ENCODE measurements around the gene CCNC.
"Not testable (repeated sequence)": the region's sequence is repeated elsewhere in the genome, so short reads cannot be mapped to it uniquely, and the experiment has no call there.

Gene CCNC

DNA sequence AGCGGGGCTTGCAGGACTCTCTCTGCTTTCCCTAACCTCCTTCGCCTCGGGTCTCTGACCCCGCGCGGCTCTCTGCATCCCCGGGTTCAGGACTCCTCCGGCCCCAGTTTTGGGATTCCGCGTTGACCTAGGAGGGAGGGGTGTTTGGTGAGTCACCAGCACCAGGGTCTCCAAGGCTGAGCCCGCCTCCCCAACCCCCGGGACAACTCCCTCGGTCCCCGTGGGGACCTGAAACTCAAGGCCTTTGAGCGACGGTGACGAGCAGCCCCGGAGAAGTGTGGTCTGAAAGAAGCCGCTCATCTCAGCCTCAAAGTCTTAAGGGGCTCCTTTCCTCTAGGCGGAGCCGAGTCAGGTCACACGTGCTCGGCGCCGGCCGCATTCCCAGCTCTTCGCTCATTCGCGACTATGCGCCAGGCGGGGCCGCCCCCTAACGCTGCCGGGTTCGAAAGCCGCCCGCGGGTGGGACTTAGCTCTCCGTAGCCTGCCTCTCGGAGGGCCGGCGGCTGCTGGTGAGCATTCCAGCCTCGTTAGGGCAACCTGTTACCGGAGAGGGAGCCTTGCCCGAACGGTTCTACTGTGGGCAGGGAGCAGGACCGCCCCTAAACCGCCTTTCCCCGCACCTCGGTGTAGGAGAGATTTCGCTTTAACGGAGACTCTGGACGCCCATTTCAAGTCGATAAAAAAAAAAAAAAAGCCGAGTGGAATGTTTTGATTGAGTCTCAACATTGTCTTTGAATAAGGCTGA is 35.1 kb upstream of the CCNC start:
- no peak for DNase-seq (ENCODE audit: low read depth in 2 of 3, low spot score in 2 of 3)

DNA sequence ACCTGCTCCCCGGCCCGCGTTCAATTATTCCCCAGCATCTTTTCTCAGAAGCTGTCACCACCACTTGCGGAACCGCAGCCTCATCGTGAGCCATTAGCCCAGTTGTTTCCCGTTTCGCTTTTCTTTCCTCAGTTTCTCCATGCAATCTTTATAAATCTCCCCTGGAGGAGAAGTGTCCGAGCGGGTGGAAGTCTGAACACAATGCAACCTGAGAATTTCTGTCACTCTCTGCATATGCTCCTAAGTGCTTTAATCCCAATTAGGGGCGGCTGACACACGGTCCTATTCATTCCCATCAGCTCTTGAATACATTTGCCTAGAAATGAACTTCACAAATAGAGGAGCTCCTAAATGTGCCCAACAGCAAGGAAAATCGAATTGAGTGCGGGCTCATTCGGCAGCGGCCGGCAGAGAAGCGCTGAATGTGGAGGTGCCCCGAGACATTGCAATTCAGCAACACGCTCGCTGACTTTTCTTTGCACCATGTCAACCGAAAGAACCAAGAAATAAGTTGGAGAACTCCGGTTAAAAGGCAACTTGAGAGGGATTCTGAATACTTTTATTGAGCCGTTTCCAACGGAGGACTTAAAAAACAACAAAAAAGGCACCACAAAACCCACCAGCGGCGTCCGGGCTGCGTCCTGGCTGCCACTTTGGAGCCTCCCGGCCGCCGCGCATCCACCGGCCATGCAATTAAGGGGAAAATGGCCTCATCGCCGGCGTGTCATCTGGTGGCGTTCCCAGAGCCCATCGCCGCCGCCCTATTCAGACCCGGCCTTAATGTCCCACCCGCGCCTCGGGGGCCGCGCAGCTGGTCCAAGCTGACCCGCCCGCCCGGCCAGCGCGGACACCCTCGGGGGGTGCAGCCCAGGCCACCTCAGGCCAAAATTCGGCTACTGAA is 34.3 kb upstream of the CCNC start:
- no peak for DNase-seq (ENCODE audit: low read depth in 2 of 3, low spot score in 2 of 3)

DNA sequence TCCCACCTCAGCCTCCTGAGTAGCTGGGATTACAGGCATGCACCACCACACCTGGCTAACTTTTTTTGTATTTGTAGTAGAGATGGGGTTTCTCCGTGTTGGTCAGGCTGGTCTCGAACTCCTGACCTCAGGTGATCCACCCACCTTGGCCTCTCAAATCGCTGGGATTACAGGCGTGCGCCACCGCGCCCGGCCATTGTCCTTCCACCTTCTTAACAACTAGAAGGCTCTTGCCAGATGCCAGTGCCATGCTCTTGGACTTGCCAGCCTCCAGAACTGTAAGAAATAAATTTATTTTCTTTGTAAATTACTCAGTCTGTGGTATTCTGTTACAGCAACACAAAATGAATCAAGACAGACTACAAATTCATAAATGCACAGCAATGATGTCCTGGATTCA is 26.2 kb upstream of the CCNC start:
- DNase-seq (ENCODE audit: low read depth in 2 of 3, low spot score in 2 of 3) = not testable (repeated sequence)

DNA sequence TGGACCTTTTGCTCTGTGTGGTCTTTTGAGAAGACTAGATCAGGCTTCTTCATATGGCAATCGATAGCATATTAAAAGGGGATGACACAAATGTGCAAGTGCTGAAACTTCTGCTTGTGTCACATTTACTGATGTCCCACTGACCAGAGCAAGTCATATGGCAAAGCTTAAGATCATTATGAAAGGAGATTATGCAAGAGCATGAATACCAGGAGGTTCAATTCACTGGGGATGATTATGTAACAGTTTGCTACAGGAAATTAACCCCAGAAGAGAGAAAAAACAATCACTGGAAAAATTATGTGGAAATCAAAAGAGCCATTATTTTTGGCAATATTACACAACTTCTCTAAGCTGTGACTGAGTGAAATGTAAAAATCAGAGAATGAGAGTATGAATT is 24.4 kb upstream of the CCNC start:
- no peak for DNase-seq (ENCODE audit: low read depth in 2 of 3, low spot score in 2 of 3)

DNA sequence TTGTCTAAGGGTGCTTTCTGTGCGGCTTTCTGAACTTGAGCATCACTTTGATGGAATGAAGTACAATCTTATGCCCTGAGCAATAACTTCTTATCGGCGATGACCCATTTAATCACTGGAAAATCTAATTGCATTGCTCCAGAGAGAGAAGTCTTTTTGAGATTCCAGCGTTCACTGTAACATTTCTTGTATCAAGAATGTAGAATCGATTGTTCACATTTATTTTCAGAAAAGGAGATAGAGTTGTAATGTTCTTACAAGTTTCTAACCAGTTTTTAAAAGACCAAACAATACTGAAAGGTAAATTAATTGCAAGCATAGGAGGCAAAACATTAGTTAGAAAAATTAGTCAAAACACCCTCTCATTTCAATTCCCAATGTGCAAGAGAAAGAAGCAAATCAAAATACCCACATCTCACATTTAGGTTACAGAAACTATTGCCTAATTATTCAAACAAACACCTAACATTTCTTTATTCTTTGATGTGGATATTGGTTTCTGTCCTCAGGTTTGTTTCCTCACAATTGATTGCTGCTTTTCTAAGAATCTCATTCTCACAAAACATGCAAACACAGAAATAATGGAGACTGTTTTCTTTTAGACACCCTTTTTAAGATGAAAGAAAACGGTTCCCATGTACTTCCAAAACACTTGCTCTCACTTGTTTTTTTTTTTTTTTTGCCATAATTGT is 23.4 kb upstream of the CCNC start:
- no peak for DNase-seq (ENCODE audit: low read depth in 2 of 3, low spot score in 2 of 3)

DNA sequence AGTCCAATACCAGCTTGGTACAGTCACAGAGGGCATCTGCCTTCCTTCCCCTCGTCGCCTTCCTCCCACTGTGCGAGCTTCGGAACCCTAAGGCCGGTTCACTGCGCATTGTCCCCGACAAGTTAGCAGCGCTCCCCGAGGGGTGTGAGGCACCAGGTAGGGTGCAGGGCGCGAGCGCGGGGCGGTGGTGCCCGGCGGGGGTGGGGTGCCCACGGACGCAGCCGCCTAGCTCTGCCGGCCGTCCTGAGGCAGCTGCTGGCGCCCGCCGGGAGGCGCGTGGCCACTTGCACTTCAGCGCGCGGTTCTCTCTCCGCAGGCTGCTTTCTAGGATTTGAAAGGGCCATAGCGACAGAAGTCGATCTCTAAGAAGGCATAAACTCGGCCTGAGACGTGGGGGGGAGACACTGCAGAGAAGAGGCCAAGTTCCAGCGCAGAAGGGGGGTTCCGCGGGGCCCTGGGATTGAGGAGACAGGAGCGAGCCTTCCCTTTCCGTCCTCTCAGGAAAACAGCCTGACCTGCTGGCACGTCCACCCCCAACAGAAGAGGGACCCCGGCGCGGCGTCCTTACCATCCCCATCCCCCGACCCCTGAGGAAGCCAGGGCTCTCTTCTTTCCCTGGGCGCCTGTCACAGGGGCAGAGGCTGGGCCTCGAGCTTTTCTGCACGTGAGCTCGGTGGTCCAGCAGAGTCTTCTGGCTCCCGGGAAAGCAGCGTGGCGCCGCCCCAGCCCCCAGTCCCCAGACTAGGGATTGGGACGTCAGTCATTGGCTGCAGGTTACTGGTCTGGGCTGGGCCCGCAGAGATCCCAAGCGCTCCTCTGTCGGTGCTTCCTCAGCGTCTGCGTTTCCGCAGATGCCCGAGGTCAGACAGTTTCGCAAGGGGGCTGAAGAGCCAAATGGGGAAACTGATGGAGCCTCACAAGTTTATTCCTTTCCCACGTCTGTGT is 22.5 kb upstream of the CCNC start:
- DNase-seq (ENCODE audit: low read depth in 2 of 3, low spot score in 2 of 3) = no peak

DNA sequence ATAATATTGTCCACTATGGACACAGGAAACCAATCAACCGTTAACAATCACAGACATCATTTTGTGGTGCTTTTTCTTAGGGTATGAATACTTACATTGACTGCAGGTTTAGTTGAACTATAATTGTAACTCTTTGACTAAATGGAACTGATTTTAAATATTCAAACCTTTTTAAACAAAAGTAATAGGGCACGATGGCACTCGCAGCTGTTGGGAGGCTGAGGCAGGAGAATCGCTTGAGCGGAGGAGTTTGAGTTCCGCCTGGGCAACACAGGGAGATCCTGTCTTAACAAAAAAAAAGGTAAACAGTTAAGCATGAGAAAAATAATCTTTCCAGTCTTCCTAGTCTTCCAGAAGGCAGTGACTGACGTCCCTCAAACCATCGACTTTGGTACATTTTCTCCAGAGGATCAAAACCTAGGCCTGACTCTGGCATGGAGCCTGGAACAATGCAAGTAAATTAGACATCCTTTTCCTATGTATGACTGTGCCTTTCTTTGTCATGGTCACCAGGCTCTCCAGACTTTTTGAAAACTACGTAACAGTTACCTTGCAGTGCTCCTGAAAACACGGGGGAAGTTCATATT is 21.5 kb upstream of the CCNC start:
- no peak for DNase-seq (ENCODE audit: low read depth in 2 of 3, low spot score in 2 of 3)

DNA sequence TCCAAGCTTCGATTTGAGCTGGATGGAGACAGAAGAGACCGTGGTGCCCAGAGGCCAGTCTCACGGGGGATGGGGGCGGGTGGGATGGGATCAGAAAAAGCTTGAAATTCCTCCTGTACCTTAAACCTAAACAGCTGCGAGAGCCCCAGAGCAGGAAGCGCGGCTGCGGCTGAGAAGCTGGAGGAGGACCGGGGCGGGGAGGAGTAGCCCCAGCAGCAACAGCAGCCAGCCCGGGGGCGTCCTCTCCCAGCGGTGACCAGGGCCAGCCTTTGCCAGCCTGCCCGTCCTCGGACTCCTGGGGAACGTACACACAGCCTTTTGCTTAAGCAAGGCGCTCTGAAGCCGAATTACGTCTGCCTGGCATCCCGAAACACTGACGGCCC is 20.8 kb upstream of the CCNC start:
- no peak for DNase-seq (ENCODE audit: low read depth in 2 of 3, low spot score in 2 of 3)

DNA sequence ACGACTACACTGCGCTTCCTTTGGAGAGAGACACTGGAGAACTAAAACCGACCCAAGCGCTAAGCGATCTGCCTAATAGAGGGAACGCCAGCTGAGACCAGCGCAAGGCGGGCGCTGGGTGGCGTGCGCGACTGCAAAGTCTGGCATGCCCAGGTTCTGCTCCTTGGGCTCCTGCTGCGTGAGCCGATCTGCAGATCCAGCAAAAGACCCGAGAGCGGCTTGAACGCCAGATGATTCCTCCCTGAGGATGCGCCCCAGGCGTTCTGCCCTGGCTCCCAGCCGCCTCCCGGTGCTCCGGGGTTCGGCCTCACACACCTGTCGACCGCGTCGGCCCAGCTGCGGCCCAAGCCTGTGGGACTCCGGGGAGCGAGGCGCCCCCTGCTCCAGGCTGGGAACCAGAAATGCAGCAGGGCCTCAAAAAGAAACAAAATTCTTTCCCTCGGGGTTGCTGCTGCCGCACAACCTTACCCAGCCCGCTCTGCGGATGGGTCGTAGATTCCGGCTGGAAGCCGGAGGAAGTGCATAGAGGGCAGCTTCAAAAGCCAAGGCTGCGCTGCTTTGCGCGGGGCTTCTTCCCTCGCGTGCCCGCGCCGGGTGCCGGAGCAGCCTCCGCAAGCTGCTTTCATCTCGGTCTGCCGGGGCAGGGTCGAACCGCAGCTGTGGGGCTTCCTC is 20.3 kb upstream of the CCNC start:
- DNase-seq (ENCODE audit: low read depth in 2 of 3, low spot score in 2 of 3) = no peak

DNA sequence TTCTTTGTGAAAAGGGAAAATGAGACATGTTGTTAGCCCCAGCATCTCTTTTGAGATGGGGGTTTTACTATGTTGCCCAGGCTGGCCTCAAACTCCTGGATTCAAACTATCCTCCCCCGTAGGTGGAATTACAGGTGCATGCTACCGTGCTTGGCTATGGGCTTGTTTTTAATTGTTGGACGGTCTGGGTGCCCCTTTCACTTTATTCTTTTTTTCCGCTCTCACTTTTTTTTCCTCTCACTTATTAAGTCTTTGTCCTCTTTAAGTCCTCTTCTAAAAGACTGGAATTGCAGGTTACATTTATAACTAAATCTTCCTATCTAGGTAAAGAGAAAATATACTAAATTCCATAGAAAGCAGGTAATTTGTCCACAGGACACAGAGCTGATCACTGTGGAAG is 19.3 kb upstream of the CCNC start:
- DNase-seq (ENCODE audit: low read depth in 2 of 3, low spot score in 2 of 3) = no peak

DNA sequence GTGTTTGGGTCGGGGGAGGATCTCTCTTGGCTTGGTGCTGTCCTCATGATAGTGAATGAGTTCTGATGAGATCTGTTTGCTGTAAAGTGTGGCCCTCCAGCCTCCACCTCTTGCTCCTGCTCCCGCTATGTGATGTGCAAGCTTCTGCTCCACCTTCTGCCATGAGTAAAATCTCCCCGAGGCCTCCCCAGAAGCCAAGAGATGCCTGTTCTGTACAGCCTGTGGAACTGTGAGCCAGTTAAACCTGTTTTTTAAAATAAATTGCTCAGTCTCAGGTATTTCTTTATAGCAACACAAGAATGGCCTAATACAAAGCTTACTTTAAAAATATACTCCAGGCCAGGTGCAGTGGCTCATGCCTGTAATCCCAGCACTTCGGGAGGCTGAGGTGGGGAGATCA is 11.3 kb upstream of the CCNC start:
- no peak for DNase-seq (ENCODE audit: low read depth in 2 of 3, low spot score in 2 of 3)

DNA sequence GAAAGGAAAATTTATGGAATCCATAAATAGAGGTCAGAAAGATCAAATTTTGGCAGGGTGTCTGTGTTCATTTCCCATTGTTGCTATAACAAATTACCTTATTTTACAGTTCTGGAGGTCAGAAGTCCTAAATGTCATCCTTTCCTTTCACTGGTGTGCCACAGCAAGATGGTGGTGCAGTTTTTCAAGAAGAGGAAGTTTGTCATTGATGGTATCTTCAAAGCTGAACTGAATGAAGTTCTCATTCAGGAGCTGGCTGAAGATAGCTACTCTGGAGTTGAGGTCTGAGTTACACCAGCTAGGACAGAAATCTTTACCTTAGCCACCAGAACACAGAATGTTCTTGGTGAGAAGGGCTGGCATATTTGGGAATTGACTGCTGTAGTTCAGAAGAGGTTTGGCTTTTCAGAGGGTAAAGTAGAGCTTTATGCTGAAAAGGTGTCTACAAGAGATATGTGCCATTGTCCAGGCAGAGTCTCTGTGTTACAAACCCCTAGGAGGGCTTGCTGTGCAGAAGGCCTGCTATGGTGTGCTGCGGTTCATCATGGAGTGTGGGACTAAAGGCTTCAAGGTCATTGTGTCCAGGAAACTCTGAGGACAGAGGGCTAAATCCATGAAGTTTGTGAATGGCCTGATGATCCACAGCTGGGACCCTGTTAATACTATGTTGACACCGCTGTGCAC is 7.2 kb upstream of the CCNC start:
- DNase-seq (ENCODE audit: low read depth in 2 of 3, low spot score in 2 of 3) = no peak

DNA sequence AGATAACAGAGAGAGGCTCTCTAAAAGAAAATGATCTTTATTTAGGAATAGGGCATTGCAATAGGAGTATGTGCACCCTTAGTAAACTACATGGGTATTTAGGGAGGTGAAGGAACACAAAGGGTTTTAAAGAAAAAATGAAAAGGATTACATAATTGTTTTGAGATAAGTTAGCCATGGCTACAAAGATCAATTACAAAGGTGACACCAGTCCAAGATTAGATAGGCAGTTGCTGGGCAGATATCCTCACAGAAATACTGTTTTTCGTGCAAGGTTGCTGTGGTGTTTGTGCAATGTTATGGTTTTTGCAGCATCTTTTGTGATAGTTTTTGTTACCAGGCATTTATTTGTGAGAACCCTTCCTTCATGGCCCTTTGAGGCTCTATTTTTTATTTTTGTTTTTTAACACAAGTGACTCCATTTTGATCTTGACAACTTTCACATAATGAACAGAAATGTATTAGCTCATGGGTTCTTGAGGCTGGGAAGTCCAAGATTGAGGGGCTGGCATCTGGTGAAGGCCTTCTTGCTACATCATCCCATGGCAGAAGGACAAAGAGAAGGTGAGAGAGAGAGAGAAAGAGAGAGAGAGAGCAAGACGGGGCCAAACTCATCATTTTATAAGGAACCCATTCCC is 5.6 kb upstream of the CCNC start:
- no peak for DNase-seq (ENCODE audit: low read depth in 2 of 3, low spot score in 2 of 3)

DNA sequence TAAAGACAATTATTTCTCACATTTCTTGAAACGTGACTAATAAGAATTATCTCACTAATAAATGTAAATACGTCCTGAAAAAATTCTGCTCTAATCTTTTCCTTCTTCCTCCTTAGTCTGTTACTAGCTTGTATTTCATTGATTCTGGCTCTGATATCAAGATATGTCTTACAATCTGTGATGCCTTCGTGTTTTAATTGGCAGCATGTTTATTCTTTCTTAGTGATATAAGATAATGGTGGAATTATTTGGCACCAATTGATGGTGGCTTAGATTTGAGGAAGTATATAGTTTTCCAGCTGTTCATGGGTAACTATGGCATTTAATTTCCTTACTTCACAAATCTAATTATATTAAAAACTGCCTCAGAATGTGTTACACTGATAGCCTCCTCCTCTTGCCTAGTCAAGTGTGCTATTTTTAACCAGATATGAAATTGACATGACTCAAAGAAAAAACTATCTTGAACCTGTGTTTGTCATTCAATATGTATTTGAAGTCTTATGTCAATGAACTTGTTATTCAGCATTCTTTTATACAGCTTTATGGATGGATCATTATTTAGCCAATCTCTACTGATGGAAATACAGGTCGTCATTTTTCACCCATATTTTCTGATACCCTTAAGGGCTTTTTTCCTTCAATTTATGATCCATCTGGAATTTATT is 5.3 kb downstream of the CCNC start:
- DNase-seq (ENCODE audit: low read depth in 2 of 3, low spot score in 2 of 3) = no peak

DNA sequence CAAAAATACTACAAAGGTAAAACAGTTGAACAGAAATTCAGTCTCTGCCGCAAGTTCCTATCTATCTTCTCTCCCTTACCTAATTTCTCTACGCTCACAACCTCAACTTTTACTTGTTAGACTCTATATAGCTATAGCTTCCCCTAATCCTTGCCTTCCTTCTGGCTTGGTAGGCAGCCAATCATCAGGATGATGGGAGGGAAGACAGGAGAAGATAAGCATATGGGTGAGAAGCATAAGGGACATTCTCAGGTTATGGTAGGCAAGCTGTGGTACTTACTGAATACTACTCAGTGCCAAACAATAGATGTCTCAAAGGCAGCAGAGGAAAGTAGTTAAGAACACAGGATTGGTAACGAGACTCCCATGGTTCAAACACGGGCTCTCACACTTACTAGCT is 7.8 kb downstream of the CCNC start:
- no peak for DNase-seq (ENCODE audit: low read depth in 2 of 3, low spot score in 2 of 3)

DNA sequence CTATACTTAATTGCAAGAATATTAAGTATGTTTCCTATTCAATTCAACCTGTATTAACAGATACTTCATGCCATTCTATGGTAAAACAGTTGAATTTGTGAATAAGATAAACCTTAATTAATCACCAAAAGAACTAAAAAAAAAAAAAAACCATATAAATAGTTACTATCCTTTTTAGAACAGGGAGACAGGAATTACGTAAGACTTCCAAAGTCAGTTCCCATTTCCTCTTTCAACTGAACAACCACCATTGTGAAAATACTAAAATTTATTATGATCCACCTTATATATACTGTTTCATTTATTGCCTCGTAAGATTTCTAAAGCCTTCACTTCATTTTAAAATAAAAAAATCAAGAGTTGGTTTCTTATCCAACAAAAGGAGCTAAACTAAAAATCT is 9.4 kb downstream of the CCNC start:
- DNase-seq (ENCODE audit: low read depth in 2 of 3, low spot score in 2 of 3) = no peak

DNA sequence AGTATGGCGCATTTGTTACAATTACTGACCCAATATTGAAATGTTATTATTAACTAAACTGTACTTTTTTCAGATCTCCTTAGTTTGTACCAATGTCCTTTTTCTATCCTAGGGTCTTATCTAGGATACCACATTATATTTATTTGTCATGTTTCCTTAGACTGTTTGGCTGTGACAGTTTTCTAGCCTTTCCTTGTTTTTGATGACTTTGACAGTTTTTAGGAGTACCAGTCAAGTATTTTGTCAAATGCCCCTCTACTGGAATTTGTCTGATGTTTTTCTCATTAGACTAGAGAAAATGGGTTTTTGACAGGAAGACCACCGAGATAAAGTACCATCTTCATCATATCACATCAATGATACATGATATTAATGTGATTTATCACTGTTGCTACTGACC is 14.6 kb downstream of the CCNC start:
- no peak for DNase-seq (ENCODE audit: low read depth in 2 of 3, low spot score in 2 of 3)

DNA sequence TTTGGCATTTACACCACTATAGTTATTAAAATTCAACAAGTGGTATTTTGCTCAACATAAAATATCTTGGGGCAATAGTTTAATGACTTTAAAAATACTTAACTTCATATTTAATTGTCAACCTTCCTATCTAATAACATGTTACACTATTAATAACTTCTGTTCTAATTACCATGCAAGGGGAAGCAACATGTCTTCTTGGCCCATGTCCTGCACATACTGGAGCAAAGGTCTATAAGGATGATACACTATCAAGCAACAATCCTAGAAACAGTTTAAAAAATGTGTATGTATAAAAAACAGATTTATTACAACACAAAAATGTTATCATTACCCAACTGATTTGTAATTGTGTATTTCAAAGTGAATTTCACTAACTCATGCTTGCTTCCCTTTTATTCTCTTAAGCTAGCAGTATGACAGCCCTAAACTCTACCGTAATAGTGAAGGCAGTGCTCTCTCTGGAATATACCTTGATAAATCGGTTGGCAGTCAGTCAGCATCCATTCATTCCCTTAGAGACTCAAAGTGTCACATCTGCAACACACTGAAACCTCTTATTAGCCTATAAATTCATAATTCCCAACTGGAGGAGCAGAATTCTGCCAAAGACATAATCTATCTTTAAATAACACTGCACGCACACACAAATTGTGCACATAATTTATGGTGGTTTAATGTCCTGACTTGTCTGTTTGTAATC is 18.3 kb downstream of the CCNC start:
- DNase-seq (ENCODE audit: low read depth in 2 of 3, low spot score in 2 of 3) = no peak
